AG08396 (cell line): ENCODE data around the gene SEPTIN8.

Experiments
- DNase-seq: peaks from one replicate; pipeline ENCODE4 v3.0.0; 2012; ENCODE audit warnings: low spot score, mixed read lengths

The SEPTIN8 gene

DNA sequence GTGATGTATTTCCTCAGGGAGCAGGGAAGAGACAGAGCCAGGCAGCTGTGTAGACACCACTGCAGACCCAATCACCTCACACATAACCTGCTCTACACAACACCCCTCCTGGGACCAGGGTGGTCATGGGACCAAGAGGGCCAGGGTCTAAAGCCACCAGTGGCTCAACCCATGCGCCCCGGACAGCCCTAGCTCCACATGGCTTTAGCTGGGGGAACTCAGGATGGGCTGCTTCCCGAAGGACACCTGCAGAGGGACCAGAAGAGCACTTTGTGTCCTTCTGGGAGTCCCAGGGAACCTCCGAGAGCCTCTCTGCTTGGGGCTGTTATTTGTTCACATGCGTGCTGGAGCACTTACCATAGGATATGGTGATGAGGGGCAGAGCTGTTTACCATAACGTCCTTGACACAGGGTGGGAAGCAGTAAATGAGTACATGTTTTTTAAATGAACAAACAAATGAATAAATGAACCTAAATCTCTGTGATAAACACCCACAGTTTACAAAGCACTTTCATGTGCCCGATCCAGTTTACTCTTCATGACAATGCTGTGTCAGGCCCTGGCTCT, 12.3 kb downstream of the SEPTIN8 start:
- no peak for DNase-seq

DNA sequence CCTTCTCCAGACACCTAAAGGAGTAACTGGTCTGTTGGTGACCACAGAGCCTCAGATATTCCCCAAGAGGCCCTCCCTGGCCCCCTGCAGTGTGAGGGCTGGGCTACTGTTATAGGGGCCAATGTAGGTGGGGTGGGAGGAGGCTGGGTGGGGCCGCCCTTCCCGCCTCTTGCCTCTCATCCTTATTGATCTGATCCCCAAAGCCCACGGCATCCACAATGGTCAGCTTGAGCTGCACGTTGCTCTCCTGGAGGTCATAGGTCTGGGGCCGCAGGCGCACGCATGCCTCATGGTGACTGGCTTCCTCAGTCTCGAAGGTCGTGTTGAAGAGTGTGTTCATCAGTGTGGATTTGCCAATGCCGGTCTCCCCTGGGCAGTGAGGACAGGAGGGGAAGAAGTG, 13.0 kb downstream of the SEPTIN8 start:
- no peak for DNase-seq

DNA sequence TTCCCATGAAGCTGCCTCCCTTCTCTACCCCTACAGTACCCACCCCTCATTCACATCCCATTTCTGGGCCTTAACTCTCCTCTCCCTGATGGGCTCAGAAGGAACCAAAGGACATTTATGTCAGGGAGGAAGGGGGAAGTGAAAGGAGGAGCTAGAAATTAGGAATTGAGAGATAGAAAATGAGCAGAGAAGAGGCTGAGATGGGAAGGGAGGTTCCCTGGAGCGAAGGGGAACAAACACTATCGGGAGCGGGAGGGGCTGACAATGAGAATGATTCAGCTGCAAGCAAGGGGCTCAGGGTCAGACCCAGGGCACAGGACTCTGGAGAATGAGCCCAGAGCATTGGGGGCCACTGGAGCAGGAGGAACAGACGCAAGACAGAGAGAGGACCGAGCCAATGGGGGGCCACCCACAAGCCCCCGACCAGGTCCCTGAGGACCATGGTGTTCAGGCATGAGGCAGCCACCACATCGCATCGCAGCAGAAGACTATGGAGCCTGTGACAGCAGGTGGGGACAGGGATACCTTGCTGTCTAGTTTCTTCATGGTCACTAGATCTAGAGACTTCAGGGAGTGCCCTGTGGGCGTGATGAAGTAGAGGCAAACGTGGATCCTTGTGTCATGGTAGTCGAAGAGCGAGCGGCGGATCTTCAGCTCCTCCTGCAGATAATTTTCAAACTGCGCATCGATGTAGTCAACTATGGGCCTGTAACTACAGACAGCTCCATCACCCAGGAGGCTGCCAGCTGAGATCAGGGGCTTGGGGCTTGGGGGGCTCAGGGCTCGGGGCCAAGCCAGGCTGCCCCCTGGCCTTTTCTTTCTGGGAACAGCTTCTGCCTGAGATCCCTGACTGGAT, 13.6 kb downstream of the SEPTIN8 start:
- DNase-seq: no peak

DNA sequence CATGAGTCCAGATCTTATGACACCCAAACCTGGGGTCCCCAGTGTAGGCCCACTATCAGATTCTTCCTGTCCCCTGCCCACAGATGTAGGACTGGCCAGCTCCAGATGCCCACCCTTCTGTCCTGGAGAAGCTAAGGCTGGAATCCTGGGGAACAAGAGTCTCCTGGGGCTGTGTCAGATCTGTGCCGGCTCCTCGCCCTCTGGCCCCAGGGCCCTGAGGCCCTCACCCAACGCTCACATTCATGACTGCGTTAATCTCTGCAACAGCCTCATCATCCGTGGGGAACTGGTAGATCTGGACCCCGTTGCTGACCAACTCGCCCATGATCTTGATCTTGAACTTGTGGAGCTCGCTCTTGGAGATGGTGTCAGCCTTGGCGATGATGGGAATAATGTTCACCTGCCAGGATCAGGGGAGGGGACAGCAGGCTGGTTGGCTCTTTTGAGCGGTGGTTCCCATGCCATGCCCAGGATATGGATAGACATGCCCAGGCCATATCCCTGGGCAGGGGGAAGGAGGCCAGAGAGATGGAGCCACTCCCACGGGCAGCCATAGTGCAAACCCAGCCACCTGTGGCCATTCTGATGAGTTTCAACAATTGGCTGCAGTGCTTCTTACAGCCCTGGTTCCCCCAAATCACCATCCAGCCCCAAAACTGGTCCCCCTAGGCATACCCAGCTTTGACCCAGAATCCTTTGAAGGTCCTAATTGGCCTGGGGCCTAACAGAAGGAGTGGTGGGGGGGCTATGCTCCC, 14.6 kb downstream of the SEPTIN8 start:
- DNase-seq: no peak

DNA sequence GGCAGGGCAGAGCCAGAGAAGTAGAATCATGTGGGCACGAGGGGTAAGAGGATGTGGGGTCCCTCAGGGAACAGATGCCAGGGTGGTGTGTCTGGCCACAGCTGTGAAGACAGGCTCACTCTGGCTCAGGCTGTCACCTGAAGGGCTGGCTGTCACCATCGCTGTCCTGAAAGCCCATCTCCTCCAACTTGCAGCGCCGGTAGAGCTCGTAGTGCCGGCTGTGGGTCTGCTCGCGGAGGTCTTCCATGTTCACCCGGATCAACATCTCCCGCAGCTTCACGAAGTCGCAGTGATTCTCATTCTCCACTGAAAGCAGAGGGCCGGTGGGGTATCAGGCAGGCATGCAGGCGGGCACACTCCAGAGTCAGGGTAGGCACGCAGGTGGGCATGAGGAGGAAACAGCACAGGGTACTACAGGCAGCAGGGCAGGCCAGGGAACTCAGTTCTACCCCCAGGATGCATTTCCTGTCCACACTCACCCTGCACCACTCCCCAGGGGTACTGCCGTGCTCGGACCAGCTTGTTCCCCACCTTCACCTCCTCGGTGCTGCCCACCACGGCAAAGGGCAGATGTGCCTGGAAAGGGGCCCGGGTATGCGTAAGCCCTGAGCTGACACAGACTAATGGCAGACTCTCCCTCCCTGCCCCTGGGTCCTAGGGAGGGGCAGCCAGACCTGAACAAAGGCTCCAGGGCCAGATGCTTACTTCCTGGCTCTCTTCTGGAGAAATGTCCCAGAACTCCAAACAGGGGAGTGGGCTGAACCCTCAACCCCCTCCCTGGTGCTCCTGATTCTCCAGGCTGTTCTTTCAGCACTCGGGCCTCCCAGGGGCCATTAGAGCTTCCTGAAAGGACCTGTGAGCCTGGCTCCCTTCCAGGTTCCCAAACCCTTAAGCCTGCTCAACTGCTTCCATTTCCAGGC, 15.5 kb downstream of the SEPTIN8 start:
- DNase-seq: no peak

DNA sequence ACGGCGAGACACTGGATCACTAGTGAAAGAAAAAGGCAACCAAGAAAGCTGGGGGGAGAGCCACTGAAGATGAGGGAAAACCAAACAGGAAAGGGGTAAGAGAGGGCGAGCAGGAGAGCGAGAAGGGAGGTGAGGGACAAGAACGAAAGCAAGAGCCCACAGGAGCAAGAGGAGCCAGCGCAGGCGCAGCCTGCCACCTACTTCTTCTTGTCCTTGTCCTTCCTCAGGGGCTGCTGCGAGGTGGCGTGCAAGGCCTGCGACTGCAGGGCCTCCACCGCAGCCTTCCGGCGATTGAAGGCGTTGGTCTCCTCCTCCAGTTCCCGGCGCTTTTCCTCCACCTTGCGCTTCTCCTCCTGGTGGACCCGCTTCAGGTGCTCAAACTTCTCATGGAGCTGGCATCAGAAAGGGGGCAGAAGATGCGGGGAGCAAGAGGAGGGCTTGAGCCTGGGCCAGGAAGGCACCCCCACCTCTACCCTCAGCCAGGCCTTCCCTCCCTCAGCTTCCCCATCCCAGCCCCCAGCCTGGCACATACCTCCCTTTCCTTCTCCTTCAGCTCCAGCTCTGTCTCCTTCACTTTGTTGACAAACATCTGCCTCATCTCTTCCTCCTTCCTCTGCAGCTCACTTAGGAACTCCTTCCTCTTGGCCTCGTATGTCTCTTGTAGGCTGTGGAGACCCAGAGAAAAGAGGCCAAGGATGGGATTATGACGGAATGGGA, 16.3 kb downstream of the SEPTIN8 start:
- no peak for DNase-seq

DNA sequence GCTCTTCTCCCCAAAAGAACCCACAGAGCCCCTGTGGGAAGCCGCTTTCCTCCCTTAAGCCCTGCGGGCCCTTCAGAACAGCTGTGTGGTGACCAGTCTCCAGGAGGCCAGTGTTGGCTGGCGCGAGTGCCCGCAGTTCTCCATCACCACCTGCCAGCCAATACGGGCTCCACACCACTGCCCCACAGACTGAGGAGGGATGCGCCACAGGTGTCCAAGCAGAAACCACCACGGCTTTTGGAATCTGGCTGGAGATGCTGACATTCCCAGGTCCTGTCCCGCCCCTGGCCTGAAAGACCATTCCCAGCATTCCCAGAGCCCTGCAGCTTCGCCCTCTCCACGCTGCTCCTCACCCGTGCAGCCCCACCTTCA, 17.0 kb downstream of the SEPTIN8 start:
- no peak for DNase-seq

DNA sequence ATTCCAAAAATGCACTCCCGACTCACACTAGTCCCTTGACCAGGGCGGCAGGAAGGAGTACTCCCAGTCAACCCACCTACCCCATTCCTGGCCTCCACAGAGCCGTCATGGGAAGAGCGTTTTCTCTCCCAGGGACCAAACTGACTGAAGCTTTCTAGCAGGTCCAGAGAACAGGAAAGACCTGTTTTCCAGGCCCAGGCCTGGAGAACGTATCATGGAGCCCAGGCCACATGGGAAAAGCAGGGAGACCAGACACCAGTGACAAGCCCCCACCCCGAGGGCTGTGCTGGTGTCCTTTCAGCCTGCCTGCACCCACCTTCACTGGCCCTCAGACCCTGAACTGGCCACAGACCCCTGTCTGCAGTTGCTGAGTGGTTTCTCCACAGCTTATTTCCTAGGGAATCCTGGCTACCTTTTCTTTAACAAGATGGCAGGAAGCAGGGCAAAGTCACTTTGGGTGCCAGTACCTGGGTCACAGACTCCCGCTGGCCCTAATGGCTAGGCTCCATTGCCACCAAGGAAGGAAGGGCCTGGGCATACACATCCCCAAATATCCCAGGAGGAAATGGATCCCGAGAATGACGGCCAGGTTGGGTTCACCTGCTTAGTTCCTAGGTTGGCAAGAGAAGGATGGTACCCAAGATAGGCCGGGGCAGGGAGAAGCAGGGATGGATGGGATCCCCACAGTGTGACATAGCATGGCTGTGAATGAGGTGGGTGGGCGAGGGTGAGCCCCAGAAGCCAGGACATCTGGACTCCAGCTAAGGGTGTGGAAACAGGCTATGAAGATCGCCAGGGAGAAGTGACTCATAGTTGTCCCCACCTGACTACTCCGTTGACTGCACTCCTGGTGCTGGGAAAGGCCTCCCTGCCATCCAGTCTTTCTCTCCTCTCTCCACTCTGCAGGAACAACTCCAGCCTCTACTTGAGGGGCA, 17.7 kb downstream of the SEPTIN8 start:
- DNase-seq: no peak

DNA sequence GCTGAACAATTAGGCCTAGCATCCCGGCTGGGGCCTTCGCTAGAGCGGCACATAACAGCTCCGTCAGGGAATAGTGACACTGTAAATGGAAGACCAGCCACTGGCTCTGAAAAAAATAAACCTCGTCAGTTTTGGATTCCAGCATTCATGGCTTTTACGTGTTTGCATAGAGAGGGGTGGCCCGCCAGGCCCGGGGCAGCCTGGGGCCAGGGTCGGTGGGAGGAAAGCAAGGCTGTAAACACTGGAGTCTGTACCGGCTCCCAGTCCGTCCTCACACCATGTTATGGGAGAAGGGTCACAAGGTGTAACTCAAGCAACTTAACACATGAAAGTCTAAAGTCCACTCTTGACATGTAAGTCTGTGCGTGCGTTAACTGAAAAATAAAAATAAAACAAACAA, 18.6 kb downstream of the SEPTIN8 start:
- DNase-seq: no peak

DNA sequence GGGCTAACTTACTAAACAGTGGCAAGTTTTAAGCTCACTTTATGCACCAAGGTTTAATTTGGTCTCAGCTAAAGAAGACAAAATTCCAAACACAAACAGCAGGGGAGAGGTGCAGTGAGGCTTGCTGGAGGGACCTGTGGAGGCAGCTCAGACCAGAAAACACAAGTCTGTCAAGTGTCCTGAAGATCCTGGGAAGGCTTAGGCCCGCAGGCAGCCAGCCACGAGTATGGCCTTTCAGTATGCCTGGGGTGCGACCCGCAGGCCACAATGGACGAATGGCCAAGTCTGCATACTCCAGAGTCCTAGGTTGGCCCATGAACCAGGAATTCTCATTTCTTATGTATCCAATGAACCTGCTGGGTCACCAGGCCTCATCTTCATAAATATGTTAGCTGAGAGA, 20.5 kb downstream of the SEPTIN8 start:
- DNase-seq: no peak

DNA sequence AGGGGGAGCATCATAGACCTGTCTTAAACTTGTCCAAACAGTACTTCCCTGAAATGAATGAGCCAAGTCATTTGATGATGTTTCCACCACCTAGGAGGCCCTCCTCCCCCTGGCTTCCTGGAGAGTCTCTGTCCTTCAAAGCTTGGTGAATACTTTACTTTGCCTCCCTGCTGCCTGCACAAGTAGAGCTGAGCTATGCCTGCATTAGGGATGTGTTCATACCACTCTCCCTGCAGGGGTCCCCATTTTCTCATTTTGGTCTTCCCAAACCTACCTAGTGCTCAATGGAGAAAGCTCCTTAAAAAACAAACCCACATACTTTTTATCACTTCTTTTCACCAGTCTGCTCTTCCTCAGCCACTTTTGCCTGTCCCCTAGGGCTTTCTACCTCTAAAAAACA, 22.1 kb downstream of the SEPTIN8 start:
- no peak for DNase-seq

DNA sequence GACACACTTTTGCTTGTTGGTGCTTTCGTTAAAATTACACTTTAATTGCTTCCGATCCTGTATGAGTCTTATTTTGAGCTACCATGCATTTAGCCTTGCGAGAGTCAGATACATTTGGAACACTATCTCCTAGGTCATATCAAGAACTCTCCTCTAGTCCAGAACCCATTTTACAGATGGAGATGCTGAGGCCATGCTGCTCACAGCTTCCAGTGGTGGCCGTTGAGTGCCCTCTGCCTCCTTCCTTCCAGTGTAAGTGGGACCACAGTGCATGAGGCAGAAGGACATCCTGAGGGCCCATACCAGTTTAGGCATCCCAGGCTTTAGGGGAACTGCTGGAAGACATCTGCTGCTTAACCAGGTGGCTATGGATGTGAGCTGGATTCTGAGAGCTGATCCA, 22.9 kb downstream of the SEPTIN8 start:
- no peak for DNase-seq

DNA sequence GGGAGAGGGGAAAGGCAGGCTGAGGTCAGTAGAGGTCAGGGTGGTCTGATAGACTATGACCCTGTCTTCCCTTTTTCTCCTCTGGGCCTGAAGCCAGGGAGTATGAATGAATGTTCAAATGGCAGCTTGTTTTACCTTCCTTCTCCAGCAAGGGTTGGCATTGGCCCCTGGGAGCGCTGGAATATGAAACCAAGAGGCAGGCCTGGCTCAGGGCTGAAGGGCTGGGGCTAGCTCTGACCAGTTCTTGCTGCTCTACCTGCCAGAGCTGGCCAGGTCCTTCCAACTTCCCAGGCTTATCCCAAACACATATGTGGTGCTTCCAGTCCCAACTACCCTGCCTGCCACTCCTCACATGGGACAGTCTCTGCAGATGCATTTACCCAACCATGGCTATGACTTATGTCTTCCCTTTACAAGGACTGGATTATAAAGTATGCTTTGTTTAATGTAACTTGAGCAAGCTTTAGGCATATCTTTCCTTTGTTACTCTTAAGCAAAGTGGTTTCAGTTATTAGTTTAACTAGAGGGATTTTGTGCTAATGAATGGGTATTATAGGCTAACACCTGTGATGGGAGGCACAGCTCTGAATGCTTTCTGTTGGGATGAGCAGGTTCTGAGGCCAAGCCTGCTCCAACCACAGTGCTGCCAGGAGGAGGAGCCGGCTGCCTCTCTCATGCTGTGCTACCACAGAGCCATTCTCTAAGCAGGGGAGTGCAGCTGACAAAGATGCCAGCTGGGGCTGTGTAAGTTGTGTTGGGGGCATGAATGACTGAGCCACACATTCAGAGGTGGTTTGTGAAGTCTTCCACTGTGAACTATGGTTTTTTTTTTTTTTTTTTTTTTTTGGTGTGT, 23.7 kb downstream of the SEPTIN8 start:
- no peak for DNase-seq

DNA sequence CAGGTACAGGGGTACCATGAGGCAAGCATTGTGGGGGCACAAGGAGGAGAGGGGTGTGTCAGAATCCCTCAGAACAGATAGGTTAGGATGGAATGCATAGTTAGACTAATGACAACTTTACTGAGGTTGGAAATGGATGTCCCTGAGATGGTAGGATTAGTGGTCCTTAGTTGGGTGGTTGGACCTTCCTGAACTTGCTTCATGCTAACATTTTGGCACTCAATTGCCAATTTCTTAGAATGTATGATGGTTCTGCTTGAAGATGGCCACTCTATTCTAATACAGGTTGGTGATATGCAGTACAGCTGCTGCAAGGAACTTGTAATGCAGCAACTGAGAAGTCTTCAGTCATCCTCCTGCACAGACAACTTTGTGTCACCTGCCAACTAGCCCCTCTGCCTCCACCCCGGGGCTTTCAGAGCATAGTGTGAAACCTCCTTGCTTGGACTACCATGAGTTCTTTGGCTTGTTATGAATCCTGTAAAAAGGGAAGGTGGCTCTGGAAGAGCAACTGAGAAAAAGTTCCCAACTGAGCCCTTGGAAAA, 24.4 kb downstream of the SEPTIN8 start:
- no peak for DNase-seq

DNA sequence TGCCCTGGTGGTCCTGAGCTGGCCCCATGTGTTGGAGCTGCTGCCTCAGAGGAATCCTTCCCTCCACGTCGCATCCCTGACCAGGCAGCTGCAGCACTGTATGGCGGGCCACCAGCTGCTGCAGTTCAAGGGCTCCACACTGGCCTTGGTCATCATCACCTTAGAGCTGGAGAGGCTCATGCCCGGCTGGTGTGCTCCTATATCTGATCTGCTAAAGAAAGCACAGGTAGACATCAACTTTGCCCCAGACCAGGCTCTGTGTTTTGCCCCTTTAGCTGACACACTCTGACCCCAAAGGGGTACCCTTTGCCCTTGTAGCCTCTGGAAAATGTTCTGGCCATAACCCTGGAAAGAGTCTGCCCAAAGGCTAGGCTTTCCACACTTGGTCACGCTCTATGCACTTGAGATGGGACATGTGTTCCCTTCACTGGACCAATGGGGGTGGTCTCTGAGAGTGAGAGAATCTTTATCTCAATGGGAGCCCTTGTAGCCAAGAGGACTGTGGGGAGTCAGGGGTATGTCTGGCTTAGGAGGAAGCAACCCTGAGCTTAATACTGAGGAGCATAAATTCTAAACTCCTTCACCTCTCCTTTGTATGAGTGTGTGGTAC, 25.0 kb downstream of the SEPTIN8 start:
- no peak for DNase-seq

DNA sequence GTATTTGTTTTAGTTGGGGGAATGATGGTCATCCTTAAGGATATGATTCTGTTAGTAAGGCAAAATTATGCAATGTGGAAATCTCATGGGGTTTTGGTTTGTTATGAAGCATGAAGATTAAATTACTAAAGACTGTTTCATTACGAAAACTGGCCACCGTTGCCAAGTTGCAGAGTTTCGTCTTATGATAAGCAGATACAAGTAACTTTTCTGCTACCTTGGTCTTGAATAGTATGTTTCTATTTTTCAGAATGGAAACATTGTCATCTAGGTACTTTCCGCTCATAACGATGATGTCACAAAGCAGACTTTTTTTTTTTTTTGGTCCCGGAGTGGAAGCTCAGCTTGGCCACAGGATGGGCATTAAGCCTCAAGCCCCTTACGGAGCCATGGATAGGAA, 25.6 kb downstream of the SEPTIN8 start:
- no peak for DNase-seq

DNA sequence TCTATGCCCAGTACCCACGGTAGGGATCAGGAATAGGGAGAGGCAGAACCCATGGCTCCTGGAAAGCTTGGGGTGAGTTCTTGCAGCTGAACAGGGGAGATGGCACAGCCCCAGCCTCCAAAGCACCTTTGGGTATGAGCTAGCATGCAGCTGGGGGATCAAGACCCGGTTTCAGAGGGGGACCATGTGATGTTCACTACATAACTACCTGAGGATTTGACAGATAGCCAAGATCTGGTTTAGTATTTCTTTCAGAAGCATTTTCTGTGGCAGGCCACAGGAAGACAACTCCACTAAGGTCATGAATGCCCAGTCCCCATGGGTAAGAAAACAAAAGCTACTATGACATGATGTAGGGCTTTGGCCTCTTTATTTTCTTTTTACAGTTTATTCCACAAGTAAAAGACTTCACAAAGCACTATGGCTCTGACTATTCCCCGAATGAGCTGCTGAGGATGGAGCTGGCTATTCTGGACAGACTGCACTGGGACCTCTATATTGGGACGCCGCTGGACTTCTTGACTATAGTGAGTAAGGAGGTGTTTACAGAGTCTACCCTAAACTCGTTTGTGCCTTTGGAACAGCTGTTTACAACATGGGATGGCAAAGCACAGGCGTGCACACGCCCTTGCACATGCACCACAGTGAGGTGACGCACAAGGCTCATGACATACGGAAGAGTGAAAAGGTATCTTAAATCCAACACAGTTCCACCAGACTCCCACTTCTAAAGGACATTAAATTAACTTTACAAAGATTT, 26.4 kb downstream of the SEPTIN8 start:
- no peak for DNase-seq

DNA sequence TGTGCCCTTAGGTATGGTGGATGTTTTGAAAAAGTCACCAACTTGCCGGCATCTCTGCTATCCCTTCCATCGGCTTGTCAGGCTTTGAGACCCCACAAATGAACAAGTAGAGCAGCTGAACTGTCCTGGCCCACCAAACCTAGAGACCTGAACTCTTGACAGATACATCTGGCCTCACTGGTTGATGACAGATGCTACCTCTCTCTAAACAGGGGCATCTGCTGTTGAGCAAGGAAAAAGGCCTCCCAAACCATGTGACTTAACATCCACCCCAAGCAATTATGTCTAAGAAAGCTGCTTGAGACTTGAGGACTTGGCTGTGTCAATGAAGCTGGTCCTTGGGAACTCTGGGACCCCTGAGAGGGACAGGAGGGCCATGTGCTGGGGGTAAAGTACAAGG, 27.5 kb downstream of the SEPTIN8 start:
- DNase-seq: no peak
